Fibroblast of lung (primary cell): ENCODE data around the gene RAP1GAP2. TPM values are rescaled to one million over a fixed set of nuclear protein-coding genes. Genes with fewer than 3 reads are reported as not detected.
"Not testable (repeated sequence)": the region's sequence is repeated elsewhere in the genome, so short reads cannot be mapped to it uniquely, and the experiment has no call there.

Source experiments
- DNase-seq, 2 donors: peaks; one replicate each; pipeline versions ENCODE4 v3.0.0 to v3.0.0-alpha.2; 2010; ENCODE audit warnings: low read depth in 2 of 2
- H2AFZ ChIP-seq: 2 replicates; pipeline ENCODE4 v1.5.1; 2012; ENCODE audit warnings: low read length, control low read depth, inconsistent platforms
- H3K27ac ChIP-seq: 2 replicates; pipeline ENCODE4 v1.5.1; 2011; ENCODE audit warnings: low read length, control low read depth; ENCODE audit not compliant: insufficient read depth
- H3K27me3 ChIP-seq: 2 replicates; pipeline ENCODE4 v1.5.1; 2011; ENCODE audit warnings: mild to moderate bottlenecking, low read length; ENCODE audit not compliant: control insufficient read depth, insufficient read depth
- H3K36me3 ChIP-seq: 2 replicates; pipeline ENCODE4 v1.5.1; 2011; ENCODE audit warnings: low read length; ENCODE audit not compliant: control insufficient read depth, insufficient read depth
- H3K4me1 ChIP-seq: 2 replicates; pipeline ENCODE4 v1.5.1; 2011; ENCODE audit warnings: low read length; ENCODE audit not compliant: control insufficient read depth, insufficient read depth; ENCODE audit errors: extremely low read depth
- H3K4me2 ChIP-seq: 2 replicates; pipeline ENCODE4 v1.5.1; 2011; ENCODE audit warnings: low read length, control low read depth; ENCODE audit not compliant: insufficient read depth; ENCODE audit errors: extremely low read depth
- H3K4me3 ChIP-seq, 4 experiments: fragments of 200-600 bp in 1 of 4; sonication (generic) in 1 of 4; replicated peaks in 1 of 4; 2 replicates each; pipeline ENCODE4 v1.5.1; 2011 to 2016; ENCODE audit warnings: low read length in 4 of 4, low read depth in 3 of 4, mild to moderate bottlenecking in 3 of 4, control low read depth in 2 of 4, inconsistent platforms in 1 of 4, mixed read lengths in 1 of 4; ENCODE audit not compliant: insufficient read depth in 1 of 4; ENCODE audit errors: control extremely low read depth in 1 of 4
- H3K79me2 ChIP-seq: 2 replicates; pipeline ENCODE4 v1.5.1; 2012; ENCODE audit warnings: mild to moderate bottlenecking, low read length, inconsistent platforms; ENCODE audit not compliant: control insufficient read depth, insufficient read depth
- H3K9ac ChIP-seq: 2 replicates; pipeline ENCODE4 v1.5.1; 2011; ENCODE audit warnings: mild to moderate bottlenecking, low read length, control low read depth; ENCODE audit not compliant: insufficient read depth
- H3K9me3 ChIP-seq: 2 replicates; pipeline ENCODE4 v1.5.1; 2012; ENCODE audit warnings: low read depth, low read length; ENCODE audit not compliant: control insufficient read depth, insufficient read depth
- H4K20me1 ChIP-seq: 2 replicates; pipeline ENCODE4 v1.5.1; 2011; ENCODE audit warnings: low read length; ENCODE audit not compliant: control insufficient read depth, insufficient read depth; ENCODE audit errors: extremely low read depth
- EZH2 ChIP-seq: IDR thresholded peaks from 2 replicates; pipeline ENCODE4 v1.5.1; 2012; ENCODE audit warnings: low read length, control low read depth, mild to moderate bottlenecking; ENCODE audit errors: missing control alignments
- polyA plus RNA-seq, 2 donors: library from polyadenylated mRNA; depleted of rRNA in 1 of 2; stranded (reverse) in 1 of 2; unstranded in 1 of 2; fragments of >200 nt; gene quantifications; 2 replicates each; pipeline ENCODE4 v1.2.1, GENCODE V29; 2011 to 2012; ENCODE audit warnings: missing spikeins in 1 of 2
- total RNA-seq: library from RNA; depleted of rRNA; stranded (reverse); fragments of >200 nt; gene quantifications from 2 replicates; pipeline ENCODE4 v1.2.1, GENCODE V29; 2014
- TF ChIP-seq, protein P1 (sequence below), 2 donors: IDR thresholded peaks in 1 of 2; conservative IDR thresholded peaks in 1 of 2; 1 replicate in 1 of 2; 2 replicates in 1 of 2; pipeline ENCODE4 v1.5.1; 2011 to 2012; ENCODE audit warnings: low read length in 2 of 2, control low read depth in 1 of 2, inconsistent platforms in 1 of 2, low read depth in 1 of 2, mild to moderate bottlenecking in 1 of 2

RAP1GAP2 gene
- total and polyA plus RNA-seq, 2 donors (not counting 1 experiment from before 2014, with no cell fraction given): 0.33 to 0.99 TPM

DNA sequence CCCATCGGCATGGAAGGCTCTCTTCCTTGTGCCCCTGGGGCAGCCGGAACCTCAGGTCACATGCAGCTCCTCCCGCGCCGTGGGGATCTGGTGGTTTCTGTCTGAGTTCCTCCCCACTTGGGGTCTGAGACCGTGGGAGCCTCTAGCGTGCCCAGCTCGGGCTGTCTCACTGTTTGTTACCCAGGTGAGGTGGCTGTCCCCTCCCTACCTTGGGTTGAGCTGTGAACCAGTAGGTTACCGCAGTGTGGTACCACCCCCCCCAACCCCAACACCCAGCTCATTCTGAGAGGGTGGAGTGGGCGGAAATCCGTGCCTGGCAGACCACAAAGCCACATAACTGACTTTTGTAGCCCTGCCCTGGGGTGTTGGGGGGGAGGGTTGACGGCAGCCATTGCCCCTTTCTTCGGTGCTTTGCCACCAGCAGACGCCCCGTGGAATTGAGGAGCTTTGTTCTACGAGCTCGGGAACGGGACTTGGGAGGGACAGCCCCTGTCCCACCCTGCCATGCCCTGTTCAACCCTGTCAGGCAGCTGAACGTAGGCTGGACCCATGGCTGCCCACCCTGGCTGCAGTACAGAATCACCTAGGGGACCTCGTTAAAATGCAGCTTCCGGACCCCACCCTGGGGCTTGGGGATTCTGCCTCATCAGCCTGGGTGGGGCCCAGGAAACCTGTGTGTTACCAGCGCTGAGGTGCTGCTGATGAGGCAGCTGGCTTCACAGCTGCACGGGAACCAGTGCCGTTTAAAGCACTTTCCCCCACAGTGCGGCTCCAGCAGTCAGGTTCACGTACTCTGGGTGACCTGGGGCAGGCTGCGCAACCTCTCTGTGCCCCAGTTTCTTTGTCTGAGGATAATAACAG is 18.5 kb downstream of the RAP1GAP2 start:
- Histone ChIP-seq H4K20me1 (no peaks in the 10 kb centered on the region), H3K27me3 (no peaks in the 10 kb centered on the region), H3K4me2 (no peak overlapping the region), H3K27ac (no peak overlapping the region), H3K9me3 (no peaks in the 10 kb centered on the region), H3K4me1 (peaks cover 2% of the 10 kb centered on the region), H3K4me3 (no peak overlapping the region), H3K9ac (no peak overlapping the region), H3K79me2 (no peaks in the 10 kb centered on the region), H3K36me3 (no peaks in the 10 kb centered on the region), H2AFZ (no peak overlapping the region)
- DNase-seq: peak in 1 of 2 donors; percentile 11
- TF ChIP-seq EZH2: no peak
- TF ChIP-seq, protein P1, sequence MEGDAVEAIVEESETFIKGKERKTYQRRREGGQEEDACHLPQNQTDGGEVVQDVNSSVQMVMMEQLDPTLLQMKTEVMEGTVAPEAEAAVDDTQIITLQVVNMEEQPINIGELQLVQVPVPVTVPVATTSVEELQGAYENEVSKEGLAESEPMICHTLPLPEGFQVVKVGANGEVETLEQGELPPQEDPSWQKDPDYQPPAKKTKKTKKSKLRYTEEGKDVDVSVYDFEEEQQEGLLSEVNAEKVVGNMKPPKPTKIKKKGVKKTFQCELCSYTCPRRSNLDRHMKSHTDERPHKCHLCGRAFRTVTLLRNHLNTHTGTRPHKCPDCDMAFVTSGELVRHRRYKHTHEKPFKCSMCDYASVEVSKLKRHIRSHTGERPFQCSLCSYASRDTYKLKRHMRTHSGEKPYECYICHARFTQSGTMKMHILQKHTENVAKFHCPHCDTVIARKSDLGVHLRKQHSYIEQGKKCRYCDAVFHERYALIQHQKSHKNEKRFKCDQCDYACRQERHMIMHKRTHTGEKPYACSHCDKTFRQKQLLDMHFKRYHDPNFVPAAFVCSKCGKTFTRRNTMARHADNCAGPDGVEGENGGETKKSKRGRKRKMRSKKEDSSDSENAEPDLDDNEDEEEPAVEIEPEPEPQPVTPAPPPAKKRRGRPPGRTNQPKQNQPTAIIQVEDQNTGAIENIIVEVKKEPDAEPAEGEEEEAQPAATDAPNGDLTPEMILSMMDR (conservative IDR thresholded peaks at IDR 0.05 in 1 of 2, IDR thresholded peaks at IDR 0.05 in 1 of 2; ENCODE audit: low read depth in 1 of 2, low read length in 2 of 2): no peak

DNA sequence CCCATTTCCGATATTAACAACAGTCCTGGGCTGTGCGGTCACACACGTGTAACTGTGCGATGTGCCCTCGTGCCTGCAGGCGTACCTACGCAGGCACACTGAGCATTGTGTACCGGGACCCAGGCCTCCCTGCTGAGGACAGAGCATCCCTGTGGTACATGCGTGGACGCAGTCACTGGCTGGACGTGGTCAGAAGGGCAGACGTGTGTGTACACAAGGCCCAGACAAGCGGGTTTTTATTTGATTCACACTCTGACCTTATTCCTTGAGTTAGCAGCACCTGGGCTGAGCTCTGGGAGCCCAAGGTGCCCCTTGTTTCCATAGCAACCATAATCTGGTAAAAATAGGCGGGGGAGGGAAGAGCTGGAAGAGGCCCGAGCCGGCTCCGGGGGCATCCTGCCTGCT is 19.5 kb downstream of the RAP1GAP2 start:
- Histone ChIP-seq H3K4me3 (no peak overlapping the region), H3K79me2 (no peaks in the 10 kb centered on the region), H3K27me3 (no peaks in the 10 kb centered on the region), H4K20me1 (no peaks in the 10 kb centered on the region), H3K9me3 (no peaks in the 10 kb centered on the region), H3K9ac (no peak overlapping the region), H3K4me1 (peaks cover 2% of the 10 kb centered on the region), H3K27ac (no peak overlapping the region), H2AFZ (no peak overlapping the region), H3K4me2 (no peak overlapping the region), H3K36me3 (no peaks in the 10 kb centered on the region)
- no peak for DNase-seq
- no peak for TF ChIP-seq EZH2
- TF ChIP-seq, protein P1 (conservative IDR thresholded peaks at IDR 0.05 in 1 of 2, IDR thresholded peaks at IDR 0.05 in 1 of 2; ENCODE audit: low read depth in 1 of 2, low read length in 2 of 2): no peak

DNA sequence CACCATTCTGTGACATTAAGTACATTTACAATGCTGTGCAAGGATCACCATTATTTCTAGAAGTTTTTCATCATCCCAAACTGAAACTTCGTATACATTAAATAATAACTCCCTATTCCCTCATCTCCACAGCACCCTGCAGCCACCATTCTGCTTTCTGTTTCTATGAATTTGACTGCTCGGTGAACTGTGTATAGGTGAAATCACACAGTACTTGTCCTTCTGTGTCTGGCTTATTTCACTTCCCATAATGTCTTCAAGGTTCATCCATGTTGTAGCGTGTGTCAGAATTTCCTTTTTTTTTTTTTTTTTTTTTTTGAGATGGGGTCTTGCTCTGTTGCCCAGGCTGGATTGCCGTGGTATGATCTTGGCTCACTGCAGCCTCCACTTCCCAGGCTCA is 20.4 kb downstream of the RAP1GAP2 start:
- Histone ChIP-seq H3K4me3 (no peak overlapping the region), H3K4me1 (peaks cover 2% of the 10 kb centered on the region), H3K27me3 (no peaks in the 10 kb centered on the region), H3K9ac (no peak overlapping the region), H3K79me2 (no peaks in the 10 kb centered on the region), H2AFZ (no peak overlapping the region), H3K4me2 (no peak overlapping the region), H4K20me1 (no peaks in the 10 kb centered on the region), H3K36me3 (no peaks in the 10 kb centered on the region), H3K27ac (no peak overlapping the region), H3K9me3 (no peaks in the 10 kb centered on the region)
- no peak for TF ChIP-seq EZH2
- TF ChIP-seq, protein P1 (conservative IDR thresholded peaks at IDR 0.05 in 1 of 2, IDR thresholded peaks at IDR 0.05 in 1 of 2; ENCODE audit: low read depth in 1 of 2, low read length in 2 of 2): no peak
- DNase-seq: no peak

DNA sequence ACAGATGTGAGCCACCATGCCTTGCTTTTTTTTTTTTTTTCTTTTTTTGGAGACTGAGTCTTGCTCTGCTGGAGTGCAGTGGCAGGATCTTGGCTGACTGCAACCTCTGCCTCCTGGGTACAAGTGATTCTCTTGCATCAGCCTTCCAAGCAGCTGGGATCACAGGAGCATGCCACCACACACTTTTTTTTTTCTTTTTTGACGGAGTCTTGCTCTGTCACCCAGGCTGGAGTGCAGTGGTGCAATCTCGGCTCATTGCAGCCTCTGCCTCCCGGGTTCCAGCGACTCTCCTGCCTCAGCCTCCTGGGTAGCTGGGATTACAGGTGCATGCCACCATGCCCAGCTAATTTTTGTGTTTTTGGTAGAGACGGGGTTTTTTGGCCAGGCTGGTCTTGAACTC is 23.1 kb downstream of the RAP1GAP2 start:
- not testable (repeated sequence) for H4K20me1 ChIP-seq, H3K9me3 ChIP-seq, H3K4me3 ChIP-seq, H2AFZ ChIP-seq, H3K27me3 ChIP-seq, H3K36me3 ChIP-seq, H3K4me1 ChIP-seq, H3K4me2 ChIP-seq, H3K9ac ChIP-seq, DNase-seq, H3K27ac ChIP-seq, H3K79me2 ChIP-seq
